Measurements from ENCODE around the gene HS3ST5. TPM values are rescaled to one million over a fixed set of nuclear protein-coding genes. Genes with fewer than 3 reads are reported as not detected.

Gene HS3ST5
- total RNA-seq, 1 donor from 2014 or later, result not detected

DNA sequence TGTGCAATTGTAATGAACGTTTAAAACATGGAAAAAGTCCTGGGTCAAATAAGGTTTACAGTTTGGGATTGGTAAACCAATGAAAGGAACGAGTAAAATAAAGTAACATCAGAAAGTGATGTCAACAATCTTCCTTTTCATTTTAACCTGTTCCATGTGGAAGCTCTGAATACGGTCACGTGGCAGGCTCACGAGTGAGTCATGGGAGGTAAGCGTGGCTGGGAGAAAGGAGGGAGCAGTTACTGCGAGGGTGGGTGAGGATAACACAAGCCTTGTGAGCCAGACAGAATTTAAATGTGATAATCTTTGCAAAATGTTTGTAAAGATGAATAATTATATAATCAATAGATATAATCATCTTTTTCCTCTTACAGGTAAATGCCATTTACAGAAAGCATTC, 200.6 kb downstream of the HS3ST5 start:
- no peaks in the 10 kb centered on the region for H3K4me1 Mint-ChIP-seq
- no peaks in the 10 kb centered on the region for H3K27me3 Mint-ChIP-seq
- CTCF ChIA-PET, result no interaction called here
- TF ChIP-seq, protein P1, sequence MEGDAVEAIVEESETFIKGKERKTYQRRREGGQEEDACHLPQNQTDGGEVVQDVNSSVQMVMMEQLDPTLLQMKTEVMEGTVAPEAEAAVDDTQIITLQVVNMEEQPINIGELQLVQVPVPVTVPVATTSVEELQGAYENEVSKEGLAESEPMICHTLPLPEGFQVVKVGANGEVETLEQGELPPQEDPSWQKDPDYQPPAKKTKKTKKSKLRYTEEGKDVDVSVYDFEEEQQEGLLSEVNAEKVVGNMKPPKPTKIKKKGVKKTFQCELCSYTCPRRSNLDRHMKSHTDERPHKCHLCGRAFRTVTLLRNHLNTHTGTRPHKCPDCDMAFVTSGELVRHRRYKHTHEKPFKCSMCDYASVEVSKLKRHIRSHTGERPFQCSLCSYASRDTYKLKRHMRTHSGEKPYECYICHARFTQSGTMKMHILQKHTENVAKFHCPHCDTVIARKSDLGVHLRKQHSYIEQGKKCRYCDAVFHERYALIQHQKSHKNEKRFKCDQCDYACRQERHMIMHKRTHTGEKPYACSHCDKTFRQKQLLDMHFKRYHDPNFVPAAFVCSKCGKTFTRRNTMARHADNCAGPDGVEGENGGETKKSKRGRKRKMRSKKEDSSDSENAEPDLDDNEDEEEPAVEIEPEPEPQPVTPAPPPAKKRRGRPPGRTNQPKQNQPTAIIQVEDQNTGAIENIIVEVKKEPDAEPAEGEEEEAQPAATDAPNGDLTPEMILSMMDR (IDR thresholded peaks at IDR 0.05), result no peak
- no peak for ATAC-seq (ENCODE audit: low read depth)
- POLR2A ChIA-PET, result no interaction called here
- H3K27ac Mint-ChIP-seq, result no peak overlapping the region
- peaks cover 7% of the 10 kb centered on the region for H3K9me3 Mint-ChIP-seq
- no peaks in the 10 kb centered on the region for H3K36me3 Mint-ChIP-seq (ENCODE audit: low read depth)
- no peak overlapping the region for H3K4me3 Mint-ChIP-seq
- no peak for DNase-seq
- intact Hi-C loops (cut with micrococcal nuclease), result no loop called here

DNA sequence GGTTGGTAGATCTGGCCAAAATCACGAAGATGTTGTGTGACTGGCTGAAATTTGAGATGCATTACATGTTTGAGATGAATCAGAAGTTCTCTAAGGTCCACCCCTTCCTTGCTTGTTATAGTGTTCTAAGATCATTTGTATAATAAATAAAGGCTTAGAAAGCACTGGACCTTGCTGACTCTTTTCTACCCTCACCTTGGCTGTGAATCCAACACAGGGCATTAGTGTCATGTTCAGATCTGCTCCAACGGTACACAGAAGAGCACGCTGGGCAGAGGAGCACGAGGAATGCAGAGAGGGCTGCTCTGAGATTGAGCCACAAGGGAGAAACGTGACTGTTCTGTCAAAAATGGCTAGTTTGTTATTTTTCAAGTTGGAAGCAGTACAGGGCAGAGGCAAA, 202.4 kb downstream of the HS3ST5 start:
- no peaks in the 10 kb centered on the region for H3K27me3 Mint-ChIP-seq

DNA sequence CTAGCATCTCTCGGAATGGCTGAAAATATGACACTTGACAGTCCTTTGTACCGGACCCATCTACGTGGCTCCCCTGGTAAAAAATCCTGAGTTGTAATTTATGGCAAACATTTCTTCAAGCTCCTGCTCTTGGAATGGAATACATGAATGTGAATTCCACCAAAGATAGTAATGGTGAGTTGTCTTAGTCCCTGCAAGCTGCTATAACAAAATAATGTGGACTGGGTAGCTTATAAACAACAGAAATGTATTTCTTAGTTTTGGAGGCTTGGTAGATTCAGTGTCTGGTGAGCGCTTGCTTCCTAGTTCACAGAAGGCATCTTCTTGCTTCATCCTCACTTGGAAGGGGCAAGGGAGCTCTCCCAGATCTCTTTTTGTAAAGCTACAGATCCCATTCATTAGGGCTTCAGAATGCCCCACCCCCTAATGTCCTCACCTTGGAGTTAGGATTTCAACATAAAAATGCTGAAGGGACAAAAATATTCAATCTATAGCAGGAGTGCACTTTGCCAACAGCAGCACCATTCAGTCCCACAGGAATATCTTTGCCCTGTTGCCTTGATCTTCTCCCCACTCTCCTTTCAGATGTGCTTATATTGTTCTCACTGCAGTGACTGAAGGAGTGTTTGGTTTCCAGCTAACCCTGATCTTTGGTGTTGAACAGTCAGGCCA, 204.1 kb downstream of the HS3ST5 start:
- no peak overlapping the region for H3K27ac Mint-ChIP-seq
- TF ChIP-seq, protein P1 (IDR thresholded peaks at IDR 0.05), result no peak
- DNase-seq, result no peak
- no peak for ATAC-seq (ENCODE audit: low read depth)
- intact Hi-C loops (cut with micrococcal nuclease), result no loop called here
- H3K9me3 Mint-ChIP-seq, result no peaks in the 10 kb centered on the region
- H3K36me3 Mint-ChIP-seq (ENCODE audit: low read depth), result no peaks in the 10 kb centered on the region
- no peaks in the 10 kb centered on the region for H3K27me3 Mint-ChIP-seq
- ChIA-PET POLR2A (no interaction called here), CTCF (no interaction called here)
- H3K4me3 Mint-ChIP-seq, result no peak overlapping the region
- H3K4me1 Mint-ChIP-seq, result no peaks in the 10 kb centered on the region

More for the DNA sequence above, 202.4 kb downstream of the HS3ST5 start:
- Mint-ChIP-seq H3K27ac (no peak overlapping the region), H3K9me3 (no peaks in the 10 kb centered on the region), H3K4me1 (no peaks in the 10 kb centered on the region), H3K4me3 (no peak overlapping the region), H3K36me3 (ENCODE audit: low read depth) (no peaks in the 10 kb centered on the region)
- intact Hi-C loops (cut with micrococcal nuclease), result no loop called here
- POLR2A ChIA-PET, result no interaction called here
- TF ChIP-seq, protein P1 (IDR thresholded peaks at IDR 0.05), result no peak
- ATAC-seq (ENCODE audit: low read depth) (no peak), DNase-seq (no peak)
- CTCF ChIA-PET, result no interaction called here

DNA sequence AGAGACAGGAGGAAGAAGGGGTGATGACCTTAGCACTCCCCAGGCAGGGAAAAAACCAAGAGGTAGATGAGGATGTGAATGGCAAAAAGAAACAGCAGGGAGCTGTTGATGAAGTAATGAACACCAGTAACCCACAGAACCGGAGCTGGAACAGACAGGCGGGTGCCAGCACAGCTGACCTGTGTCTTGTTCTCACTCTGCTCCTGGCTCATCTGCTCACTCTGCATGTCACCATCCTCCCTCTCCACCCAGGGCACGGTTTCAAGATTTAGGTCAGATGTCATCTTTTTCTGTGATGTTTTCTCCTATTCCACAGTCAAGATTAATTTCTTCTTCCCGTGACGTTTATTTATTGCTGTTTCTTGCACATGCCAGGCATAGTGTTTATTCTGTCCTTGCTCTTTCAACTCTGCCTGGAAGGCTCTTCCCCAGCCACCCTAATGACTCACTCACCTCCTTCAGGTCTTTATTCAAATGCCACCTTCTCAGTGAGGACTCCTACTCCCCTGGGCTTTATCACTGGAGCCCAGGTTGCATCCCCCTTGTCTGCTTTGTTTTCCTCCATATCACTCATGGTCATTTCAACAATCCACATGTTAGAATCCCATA, 207.4 kb downstream of the HS3ST5 start:
- Mint-ChIP-seq H3K36me3 (ENCODE audit: low read depth) (no peaks in the 10 kb centered on the region), H3K27me3 (no peaks in the 10 kb centered on the region), H3K9me3 (no peaks in the 10 kb centered on the region), H3K27ac (no peak overlapping the region), H3K4me3 (no peak overlapping the region), H3K4me1 (no peaks in the 10 kb centered on the region)
- CTCF ChIA-PET, result no interaction called here
- no peak for ATAC-seq (ENCODE audit: low read depth)
- POLR2A ChIA-PET, result no interaction called here
- intact Hi-C loops (cut with micrococcal nuclease), result no loop called here
- DNase-seq, result no peak
- TF ChIP-seq, protein P1 (IDR thresholded peaks at IDR 0.05), result no peak

DNA sequence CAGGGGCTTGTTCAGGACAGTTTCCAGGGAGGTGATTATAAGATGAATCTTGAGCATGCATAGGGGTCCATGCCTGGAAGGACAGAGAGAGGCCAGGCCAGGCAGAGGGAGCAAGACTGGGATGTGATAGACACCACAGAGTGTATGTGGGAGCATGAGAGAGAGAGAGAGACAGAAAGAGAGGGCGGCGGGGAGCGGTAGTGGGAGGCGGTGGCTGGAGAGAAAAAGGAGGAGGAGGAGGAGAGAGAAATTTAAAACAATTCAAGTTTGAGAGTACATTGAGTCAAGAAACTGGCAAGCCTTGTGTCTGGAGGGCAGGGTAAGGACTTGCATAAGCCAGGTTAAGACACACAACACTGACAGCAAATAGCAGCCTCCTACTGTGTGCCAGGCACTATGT, 209.0 kb downstream of the HS3ST5 start:
- Mint-ChIP-seq H3K36me3 (ENCODE audit: low read depth) (no peaks in the 10 kb centered on the region), H3K27ac (no peak overlapping the region), H3K9me3 (no peaks in the 10 kb centered on the region), H3K27me3 (no peaks in the 10 kb centered on the region), H3K4me3 (no peak overlapping the region), H3K4me1 (no peaks in the 10 kb centered on the region)
- ATAC-seq (ENCODE audit: low read depth) (no peak), DNase-seq (no peak)
- intact Hi-C loops (cut with micrococcal nuclease), result no loop called here
- POLR2A ChIA-PET, result no interaction called here
- TF ChIP-seq, protein P1 (IDR thresholded peaks at IDR 0.05), result no peak
- CTCF ChIA-PET, result no interaction called here
